Type B pancreatic cell (in vitro differentiated cells): ENCODE results near the gene DRD2. TPM values are rescaled to one million over a fixed set of nuclear protein-coding genes. Genes with fewer than 3 reads are reported as not detected.
A peak's percentile ranks its signal among the peaks of the same experiment; 100 is the strongest.

ENCODE experiments used
- DNase-seq: peaks from one replicate; pipeline ENCODE4 v3.0.0; 2021; ENCODE audit warnings: mixed read lengths; ENCODE audit not compliant: unreplicated experiment; ENCODE audit errors: extremely low spot score
- H3K27ac Mint-ChIP-seq: 2 replicates; pipeline ENCODE4 v1.8.0; 2021; ENCODE audit warnings: mild to moderate bottlenecking, mixed read lengths
- H3K27me3 Mint-ChIP-seq: 2 replicates; pipeline ENCODE4 v1.8.0; 2021; ENCODE audit warnings: mixed read lengths
- H3K36me3 Mint-ChIP-seq: 2 replicates; pipeline ENCODE4 v1.8.0; 2021; ENCODE audit warnings: mixed read lengths
- H3K4me1 Mint-ChIP-seq: one replicate; pipeline ENCODE4 v1.8.0; 2021; ENCODE audit warnings: mixed read lengths; ENCODE audit not compliant: unreplicated experiment
- H3K4me3 Mint-ChIP-seq: 2 replicates; pipeline ENCODE4 v1.8.0; 2021; ENCODE audit warnings: mild to moderate bottlenecking, mixed read lengths
- H3K9me3 Mint-ChIP-seq: 2 replicates; pipeline ENCODE4 v1.8.0; 2021; ENCODE audit warnings: mixed read lengths
- CTCF ChIP-seq: fragments of 200-600 bp; sonication (generic); conservative IDR thresholded peaks from 2 replicates; pipeline ENCODE4 v1.5.0; 2021; ENCODE audit warnings: antibody characterized with exemption, mild to moderate bottlenecking
- total RNA-seq: library from RNA; stranded (reverse); gene quantifications from 2 replicates; pipeline ENCODE4 v1.2.1, GENCODE V29; 2021; ENCODE audit warnings: low replicate concordance

The DRD2 gene
- total RNA-seq, 1 donor from 2014 or later: 3.7 TPM

GRCh38 chr11:113481672-113482071 lies 6.5 kb upstream of the DRD2 start:
- Mint-ChIP-seq H3K4me1 (no peaks in the 10 kb centered on the region), H3K27ac (no peak overlapping the region), H3K36me3 (no peaks in the 10 kb centered on the region), H3K4me3 (no peak overlapping the region), H3K27me3 (peaks cover 74% of the 10 kb centered on the region), H3K9me3 (no peaks in the 10 kb centered on the region)
- TF ChIP-seq CTCF: no peak
- DNase-seq: no peak

- Mint-ChIP-seq H3K27me3 (peaks cover 79% of the 10 kb centered on the region), H3K36me3 (no peaks in the 10 kb centered on the region), H3K27ac (no peak overlapping the region), H3K4me3 (no peak overlapping the region), H3K9me3 (no peaks in the 10 kb centered on the region), H3K4me1 (no peaks in the 10 kb centered on the region)
- no peak for DNase-seq
- TF ChIP-seq CTCF: no peak
Observed at GRCh38 chr11:113481226-113481625, 6.0 kb upstream of the DRD2 start.

GRCh38 chr11:113477321-113477720 lies 2.1 kb upstream of the DRD2 start:
- DNase-seq: no peak

GRCh38 chr11:113476553-113476952 lies 1.4 kb upstream of the DRD2 start:
- H3K27me3 Mint-ChIP-seq: peaks cover 85% of the 10 kb centered on the region
- H3K27ac Mint-ChIP-seq: no peak overlapping the region
- peaks cover 8% of the 10 kb centered on the region for H3K4me1 Mint-ChIP-seq
- no peak overlapping the region for H3K4me3 Mint-ChIP-seq
- DNase-seq: no peak
- no peak for TF ChIP-seq CTCF
- H3K36me3 Mint-ChIP-seq: no peaks in the 10 kb centered on the region
- no peaks in the 10 kb centered on the region for H3K9me3 Mint-ChIP-seq

More at GRCh38 chr11:113477321-113477720, 2.1 kb upstream of the DRD2 start:
- Mint-ChIP-seq H3K27ac (no peak overlapping the region), H3K4me3 (peak overlapping the region; percentile 34), H3K36me3 (no peaks in the 10 kb centered on the region), H3K4me1 (peaks cover 8% of the 10 kb centered on the region), H3K9me3 (no peaks in the 10 kb centered on the region), H3K27me3 (peaks cover 85% of the 10 kb centered on the region)
- peak; percentile 15 for TF ChIP-seq CTCF

- no peak for TF ChIP-seq CTCF
- H3K27me3 Mint-ChIP-seq: peaks cover 87% of the 10 kb centered on the region
- peak; percentile 93 for DNase-seq
- H3K36me3 Mint-ChIP-seq: no peaks in the 10 kb centered on the region
- H3K27ac Mint-ChIP-seq: no peak overlapping the region
- peaks cover 8% of the 10 kb centered on the region for H3K4me1 Mint-ChIP-seq
- no peaks in the 10 kb centered on the region for H3K9me3 Mint-ChIP-seq
- H3K4me3 Mint-ChIP-seq: peak overlapping the region; percentile 84
Observed at GRCh38 chr11:113474362-113475159, 637 bp downstream of the DRD2 start.
